ENCODE measurements around the gene WNT5B.
"Not testable (repeated sequence)": the region's sequence is repeated elsewhere in the genome, so short reads cannot be mapped to it uniquely, and the experiment has no call there.

The WNT5B gene

GRCh38 chr12:1691123-1692007 is 62.3 kb downstream of the WNT5B start:
- DNase-seq (ENCODE audit: low read depth), result peak; percentile 45

- no peak for DNase-seq (ENCODE audit: low read depth)
Measured at GRCh38 chr12:1692226-1692625, 63.2 kb downstream of the WNT5B start.

GRCh38 chr12:1692895-1693610 is 64.0 kb downstream of the WNT5B start:
- DNase-seq (ENCODE audit: low read depth), result no peak

GRCh38 chr12:1695097-1695496 is 66.1 kb downstream of the WNT5B start:
- not testable (repeated sequence) for DNase-seq (ENCODE audit: low read depth)

- DNase-seq (ENCODE audit: low read depth), result no peak
Measured at GRCh38 chr12:1695886-1696670, 67.0 kb downstream of the WNT5B start.

- DNase-seq (ENCODE audit: low read depth), result no peak
Measured at GRCh38 chr12:1696800-1697199, 67.8 kb downstream of the WNT5B start.

Data from CMK (cell line).